Uterus (tissue), 4 donors: ENCODE measurements around the gene LLGL2. TPM values are rescaled to one million over a fixed set of nuclear protein-coding genes. Genes with fewer than 3 reads are reported as not detected.
A peak's percentile ranks its signal among the peaks of the same experiment; 100 is the strongest.

ENCODE experiments used
- DNase-seq, 2 donors: peaks; one replicate each; pipeline ENCODE4 v3.0.0-alpha.2; 2019 to 2020
- H3K27ac ChIP-seq, 2 donors: fragments of 200-600 bp; sonication (generic); 1 replicate in 1 of 2; 2 replicates in 1 of 2; pipeline ENCODE4 v1.5.1; 2016 to 2018
- H3K27me3 ChIP-seq, 2 donors: fragments of 200-600 bp; sonication (generic); one replicate each; pipeline ENCODE4 v1.5.1; 2018 to 2019; ENCODE audit warnings: control low read depth in 1 of 2
- H3K36me3 ChIP-seq, 2 donors: fragments of 200-600 bp; sonication (generic); one replicate each; pipeline ENCODE4 v1.5.1; 2019; ENCODE audit warnings: control low read depth in 1 of 2
- H3K4me1 ChIP-seq, 2 donors: fragments of 200-600 bp; sonication (generic); one replicate each; pipeline ENCODE4 v1.5.1; 2018 to 2019; ENCODE audit warnings: control low read depth in 1 of 2
- H3K4me3 ChIP-seq, 2 donors: fragments of 200-600 bp; sonication (generic); 1 replicate in 1 of 2; 2 replicates in 1 of 2; pipeline ENCODE4 v1.5.1; 2018 to 2019; ENCODE audit warnings: mild to moderate bottlenecking in 1 of 2
- H3K9me3 ChIP-seq, 2 donors: fragments of 200-600 bp; sonication (generic); one replicate each; pipeline ENCODE4 v1.5.1; 2019; ENCODE audit warnings: control low read depth in 1 of 2
- CTCF ChIP-seq, 4 experiments: fragments of 200-600 bp in 2 of 4; fragments of 450-650 bp in 2 of 4; sonication (generic) in 2 of 4; IDR thresholded peaks; one replicate each; pipeline ENCODE4 v1.5.1; 2016 to 2019; ENCODE audit warnings: antibody characterized with exemption in 4 of 4, mild to moderate bottlenecking in 2 of 4, moderate library complexity in 1 of 4
- POLR2A ChIP-seq, 2 donors: fragments of 450-650 bp; IDR thresholded peaks; one replicate each; pipeline ENCODE4 v1.6.1; 2016; ENCODE audit warnings: antibody characterized with exemption in 2 of 2, mild to moderate bottlenecking in 1 of 2, moderate library complexity in 1 of 2
- intact Hi-C: fragments of 100-400 bp; cut with DNase I; formaldehyde crosslinking; loops from one replicate; pipeline ENCODE4 v1.15.1; 2023; ENCODE audit warnings: low total_unique reads
- total RNA-seq, 4 donors: library from RNA; depleted of rRNA in 3 of 4; stranded (reverse); fragments of >200 nt in 3 of 4; gene quantifications; one replicate each; pipeline versions ENCODE4 v1.1.0 to v1.2.4, GENCODE V29; 2014 to 2023
- donor health status: DM: yes; HTN: yes; CAD: no.

Gene LLGL2
- total RNA-seq, 4 donors from 2014 or later = 3.1 to 31.9 (median 14.0) TPM

- H3K36me3 ChIP-seq = no peaks in the 10 kb centered on the region
- no peak overlapping the region for H3K4me3 ChIP-seq
- H3K27ac ChIP-seq = no peak overlapping the region
- intact Hi-C loops = no loop called here
- H3K4me1 ChIP-seq = peaks cover 0 to 5% of the 10 kb centered on the region in 2 donors
- H3K27me3 ChIP-seq = no peaks in the 10 kb centered on the region
- H3K9me3 ChIP-seq = no peaks in the 10 kb centered on the region
- DNase-seq = no peak
- no peak for TF ChIP-seq POLR2A (IDR thresholded peaks at IDR 0.05)
- TF ChIP-seq CTCF (IDR thresholded peaks at IDR 0.05) = no peak
These were observed 19.4 kb upstream of the LLGL2 start for GRCh38 chr17:75506134-75506533.

DNA sequence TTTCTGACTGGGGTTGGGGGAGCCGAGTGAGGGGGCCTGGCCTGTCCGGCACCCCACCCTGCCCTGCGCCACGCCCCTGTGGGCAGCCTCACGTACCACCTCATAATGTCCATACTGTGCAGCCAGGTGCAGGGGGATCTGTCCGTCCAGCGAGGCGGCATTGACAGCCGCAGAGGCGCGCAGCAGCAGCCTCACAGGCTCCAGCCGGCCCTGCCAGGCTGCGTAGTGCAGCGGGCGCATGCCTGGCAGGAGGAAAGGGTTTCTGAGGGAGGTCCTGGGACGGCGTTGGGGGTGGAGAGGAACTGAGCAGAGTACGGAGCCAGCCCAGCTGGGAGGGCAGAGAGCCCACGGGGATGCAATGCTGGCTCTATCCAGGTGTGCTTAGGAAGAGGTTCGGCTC, 18.6 kb upstream of the LLGL2 start:
- no peak for DNase-seq
- peaks cover 0 to 9% of the 10 kb centered on the region in 2 donors for H3K4me1 ChIP-seq
- no peaks in the 10 kb centered on the region for H3K9me3 ChIP-seq
- no peaks in the 10 kb centered on the region for H3K27me3 ChIP-seq
- TF ChIP-seq CTCF (IDR thresholded peaks at IDR 0.05) = no peak
- TF ChIP-seq POLR2A (IDR thresholded peaks at IDR 0.05) = no peak
- intact Hi-C loops = no loop called here
- H3K36me3 ChIP-seq = no peaks in the 10 kb centered on the region
- no peak overlapping the region for H3K27ac ChIP-seq
- no peak overlapping the region for H3K4me3 ChIP-seq

DNA sequence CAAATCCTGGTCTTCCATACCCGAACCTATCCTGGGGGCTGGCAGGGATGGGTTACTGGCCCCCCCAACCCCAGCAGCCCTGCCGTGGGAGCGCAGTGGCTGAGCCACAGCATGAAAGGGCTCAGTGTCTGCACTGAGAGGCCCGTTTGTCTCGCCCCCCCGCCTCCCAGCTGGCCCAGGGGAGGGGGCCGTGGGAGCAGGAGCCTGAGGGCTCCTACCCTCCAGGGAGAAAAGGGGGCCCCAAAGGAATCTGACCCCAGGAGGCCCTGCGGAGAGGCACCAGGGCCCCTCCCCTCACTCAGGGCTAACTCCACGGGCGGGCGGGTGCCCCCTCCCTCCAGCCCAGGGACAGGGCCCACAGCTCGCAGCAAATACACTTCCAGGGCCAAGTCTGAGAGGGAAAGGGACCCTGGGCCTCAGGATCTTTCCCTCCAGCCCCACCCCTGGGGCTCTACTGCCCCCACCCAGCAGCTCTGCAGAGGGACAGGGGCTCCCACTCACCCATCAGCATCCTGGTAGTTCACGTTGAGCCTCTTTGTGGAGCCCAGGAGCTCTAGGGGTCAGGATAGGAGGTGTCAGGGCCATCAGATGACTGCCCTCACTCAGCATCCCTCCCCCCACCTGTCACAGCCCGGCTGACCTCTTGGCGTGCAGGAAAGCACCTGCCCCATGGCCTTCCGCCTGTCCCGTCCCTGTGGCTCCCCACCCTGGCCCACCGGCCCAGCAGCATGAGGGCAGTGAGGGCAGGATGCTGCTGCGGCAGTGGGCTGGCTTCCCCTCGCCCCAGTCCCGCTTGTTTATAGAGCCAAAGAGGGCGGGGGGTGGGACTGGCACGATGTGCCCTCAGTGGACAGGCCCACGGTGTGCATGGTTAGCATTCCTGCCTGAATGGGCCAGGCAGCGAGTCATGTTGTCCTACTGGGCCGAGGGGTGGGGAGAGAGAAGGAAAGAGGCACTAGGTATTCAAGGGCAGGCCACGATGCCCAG, 17.5 kb upstream of the LLGL2 start:
- no peaks in the 10 kb centered on the region for H3K36me3 ChIP-seq
- intact Hi-C loops = no loop called here
- peaks cover 0 to 14% of the 10 kb centered on the region in 2 donors for H3K4me1 ChIP-seq

DNA sequence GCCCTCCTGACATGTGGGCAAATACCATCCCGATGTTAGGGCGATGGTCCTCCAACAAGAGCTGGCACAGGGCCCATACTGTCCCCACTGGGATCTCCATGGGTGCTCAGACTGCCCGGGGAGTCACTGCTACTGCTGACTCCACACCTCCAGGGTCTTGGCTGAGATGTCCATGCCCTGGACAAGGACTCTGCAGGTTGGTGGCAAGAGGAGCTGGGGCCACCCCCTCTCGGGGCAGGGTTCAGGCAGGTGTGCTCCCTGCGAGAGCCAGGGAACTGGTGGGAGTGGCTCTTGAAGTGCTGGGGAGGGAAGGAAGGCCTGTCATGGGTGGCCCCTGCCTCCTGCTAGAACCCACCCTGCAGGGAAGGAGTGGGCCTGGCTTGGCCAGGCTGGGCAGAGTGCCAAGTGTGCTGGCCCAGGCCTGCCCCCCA, 16.6 kb upstream of the LLGL2 start:
- DNase-seq = no peak
- Histone ChIP-seq H3K4me3 (no peak overlapping the region), H3K9me3 (no peaks in the 10 kb centered on the region), H3K27me3 (no peaks in the 10 kb centered on the region), H3K4me1 (peaks cover 0 to 24% of the 10 kb centered on the region in 2 donors), H3K36me3 (no peaks in the 10 kb centered on the region), H3K27ac (peak overlapping the region; percentile 53 to 91)
- TF ChIP-seq CTCF (IDR thresholded peaks at IDR 0.05) (no peak), POLR2A (IDR thresholded peaks at IDR 0.05) (no peak)
- intact Hi-C loops = no loop called here

More for the DNA sequence above, 17.5 kb upstream of the LLGL2 start:
- Histone ChIP-seq H3K4me3 (no peak overlapping the region), H3K27ac (peak overlapping the region; percentile 53 to 91), H3K27me3 (no peaks in the 10 kb centered on the region), H3K9me3 (no peaks in the 10 kb centered on the region)
- no peak for TF ChIP-seq CTCF (IDR thresholded peaks at IDR 0.05)
- TF ChIP-seq POLR2A (IDR thresholded peaks at IDR 0.05) = no peak
- DNase-seq = no peak
